SK-N-SH (cell line): Measurements from ENCODE around the gene PYGB. TPM values are rescaled to one million over a fixed set of nuclear protein-coding genes. Genes with fewer than 3 reads are reported as not detected.

ENCODE experiments used
- CTCF ChIA-PET: fragments of 300-600, 350-600 bp; formaldehyde crosslinking; extraction: SDS; loops from one replicate; lab custom pipeline; 2021; lab: Yijun Ruan, JAX
- POLR2A ChIA-PET: fragments of 350-600 bp; sonication (Branson Sonifier 250); formaldehyde crosslinking; extraction: SDS; loops from one replicate; lab custom pipeline; 2020; ENCODE audit warnings: antibody characterized with exemption, inconsistent platforms; lab: Yijun Ruan, JAX
- DNase-seq: peaks from one replicate; pipeline ENCODE4 v3.0.0; 2012
- H2AFZ ChIP-seq: fragments of 200-600 bp; sonication (generic); 2 replicates; pipeline ENCODE4 v1.8.1; 2016; ENCODE audit warnings: antibody characterized with exemption, mild to moderate bottlenecking, low read depth
- H3F3A ChIP-seq: fragments of 200-600 bp; sonication (generic); replicated peaks from 2 replicates; pipeline ENCODE3; 2016; ENCODE audit warnings: antibody characterized with exemption, mild to moderate bottlenecking; ENCODE audit not compliant: insufficient read depth
- H3K27ac ChIP-seq, 2 experiments: fragments of 200-500 bp in 1 of 2; fragments of 200-600 bp in 1 of 2; sonication (Bioruptor generic) in 1 of 2; sonication (generic), shearing (Covaris generic) in 1 of 2; 2 replicates each; pipeline versions ENCODE4 v1.5.1 to v1.6.1; 2014 to 2016; ENCODE audit warnings: low read depth in 2 of 2, inconsistent platforms in 1 of 2, low read length in 1 of 2, mild to moderate bottlenecking in 1 of 2, mixed read lengths in 1 of 2
- H3K27me3 ChIP-seq: fragments of 200-600 bp; sonication (generic), shearing (Covaris generic); 2 replicates; pipeline ENCODE4 v1.6.1; 2016; ENCODE audit warnings: mixed run types; ENCODE audit not compliant: insufficient read depth
- H3K36me3 ChIP-seq, 2 experiments: fragments of 200-500 bp in 1 of 2; fragments of 200-600 bp in 1 of 2; sonication (Bioruptor generic) in 1 of 2; sonication (generic) in 1 of 2; replicated peaks in 1 of 2; 2 replicates each; pipeline versions ENCODE3 to v1.5.1; 2014 to 2016; ENCODE audit warnings: low read length in 1 of 2, mild to moderate bottlenecking in 1 of 2; ENCODE audit not compliant: insufficient read depth in 2 of 2, control insufficient read depth in 1 of 2
- H3K4me1 ChIP-seq, 2 experiments: fragments of 200-500 bp in 1 of 2; fragments of 200-600 bp in 1 of 2; sonication (Bioruptor generic) in 1 of 2; sonication (generic), shearing (Covaris generic) in 1 of 2; 2 replicates each; pipeline versions ENCODE4 v1.5.1 to v1.6.1; 2014 to 2016; ENCODE audit warnings: low read depth in 1 of 2, low read length in 1 of 2, mixed run types in 1 of 2; ENCODE audit not compliant: insufficient read depth in 2 of 2, control insufficient read depth in 1 of 2
- H3K4me2 ChIP-seq: fragments of 200-600 bp; sonication (generic), shearing (Covaris generic); 2 replicates; pipeline ENCODE4 v1.6.1; 2017; ENCODE audit warnings: mixed run types
- H3K4me3 ChIP-seq, 2 experiments: fragments of 200-500 bp in 1 of 2; fragments of 200-600 bp in 1 of 2; sonication (Bioruptor generic) in 1 of 2; sonication (generic), shearing (Covaris generic) in 1 of 2; 2 replicates each; pipeline versions ENCODE4 v1.5.1 to v1.8.1; 2014 to 2016; ENCODE audit warnings: low read depth in 2 of 2, inconsistent platforms in 1 of 2, low read length in 1 of 2, mild to moderate bottlenecking in 1 of 2, mixed read lengths in 1 of 2, moderate library complexity in 1 of 2
- H3K79me2 ChIP-seq: fragments of 200-600 bp; sonication (generic); 2 replicates; pipeline ENCODE4 v1.8.1; 2017; ENCODE audit warnings: mild to moderate bottlenecking; ENCODE audit not compliant: insufficient read depth
- H3K9ac ChIP-seq: fragments of 200-600 bp; sonication (generic); 2 replicates; pipeline ENCODE4 v1.6.1; 2017; ENCODE audit warnings: mixed run types
- H3K9me2 ChIP-seq: fragments of 200-600 bp; sonication (generic); 2 replicates; pipeline ENCODE4 v1.6.1; 2017; ENCODE audit warnings: mixed run types
- H3K9me3 ChIP-seq: fragments of 200-600 bp; sonication (generic); 2 replicates; pipeline ENCODE4 v1.6.1; 2017; ENCODE audit warnings: mixed run types, mild to moderate bottlenecking, moderate library complexity
- H4K20me1 ChIP-seq: fragments of 200-600 bp; sonication (generic); 2 replicates; pipeline ENCODE4 v1.6.1; 2017; ENCODE audit warnings: mild to moderate bottlenecking, mixed run types; ENCODE audit not compliant: insufficient read depth
- ELF1 ChIP-seq: IDR thresholded peaks from 2 replicates; pipeline ENCODE4 v1.4.0; 2012
- EP300 ChIP-seq, 2 experiments: IDR thresholded peaks; 2 replicates each; pipeline versions ENCODE4 v1.4.0 to v1.6.1; 2012; ENCODE audit warnings: borderline replicate concordance in 1 of 2, low read depth in 1 of 2, low read length in 1 of 2
- EZH2phosphoT487 ChIP-seq: fragments of 200-600 bp; sonication (generic); IDR thresholded peaks from 2 replicates; pipeline ENCODE4 v1.6.1; 2017; ENCODE audit warnings: low read depth, mixed run types, mild to moderate bottlenecking, antibody characterized with exemption, moderate library complexity, borderline replicate concordance
- FOSL2 ChIP-seq: IDR thresholded peaks from 2 replicates; pipeline ENCODE4 v1.4.0; 2012; ENCODE audit warnings: low read depth, mild to moderate bottlenecking, moderate library complexity, borderline replicate concordance
- FOXJ3 ChIP-seq: sonication (generic); formaldehyde crosslinking; IDR thresholded peaks from 2 replicates; pipeline ENCODE4 v1.5.1; 2020; ENCODE audit warnings: mild to moderate bottlenecking, missing genetic modification reagents
- FOXM1 ChIP-seq: IDR thresholded peaks from 2 replicates; pipeline ENCODE4 v1.4.0; 2012; ENCODE audit warnings: low read depth, mild to moderate bottlenecking
- GABPA ChIP-seq: IDR thresholded peaks from 2 replicates; pipeline ENCODE4 v1.4.0; 2012; ENCODE audit warnings: low read depth, mild to moderate bottlenecking
- GATA2 ChIP-seq: sonication (generic); formaldehyde crosslinking; IDR thresholded peaks from 2 replicates; pipeline ENCODE4 v1.5.0; 2020; ENCODE audit warnings: mild to moderate bottlenecking, missing genetic modification reagents
- JUND ChIP-seq: IDR thresholded peaks from 2 replicates; pipeline ENCODE4 v1.4.0; 2012
- NFIC ChIP-seq: IDR thresholded peaks from 2 replicates; pipeline ENCODE4 v1.4.0; 2012; ENCODE audit warnings: borderline replicate concordance
- POLR2AphosphoS5 ChIP-seq: IDR thresholded peaks from 2 replicates; pipeline ENCODE4 v1.6.1; 2012; ENCODE audit warnings: low read depth, low read length
- RAD21 ChIP-seq: IDR thresholded peaks from 2 replicates; pipeline ENCODE4 v1.6.1; 2012; ENCODE audit warnings: mild to moderate bottlenecking, low read length
- RFX5 ChIP-seq: IDR thresholded peaks from 2 replicates; pipeline ENCODE4 v1.6.1; 2012; ENCODE audit warnings: mild to moderate bottlenecking, improper control_type of control experiment, low read length
- RXRA ChIP-seq: IDR thresholded peaks from 2 replicates; pipeline ENCODE4 v1.4.0; 2012; ENCODE audit warnings: low read depth, mild to moderate bottlenecking, borderline replicate concordance
- SMC3 ChIP-seq: IDR thresholded peaks from 2 replicates; pipeline ENCODE4 v1.6.1; 2012; ENCODE audit warnings: low read depth, low read length, improper control_type of control experiment
- YY1 ChIP-seq: IDR thresholded peaks from 2 replicates; pipeline ENCODE4 v1.4.0; 2012; ENCODE audit warnings: low read depth, mild to moderate bottlenecking
- ZBTB33 ChIP-seq: IDR thresholded peaks from 2 replicates; pipeline ENCODE4 v1.4.0; 2012; ENCODE audit warnings: low read depth, borderline replicate concordance
- WGBS: methylation state at CpG from one replicate; pipeline ENCODE4 v1.1.6; 2017; ENCODE audit warnings: low lambda C conversion rate; 5-methylcytosine and 5-hydroxymethylcytosine counted together
- polyA plus RNA-seq, 3 experiments: library from polyadenylated mRNA; depleted of rRNA; stranded (reverse); fragments of >200 nt; gene quantifications; 2 replicates each; pipeline ENCODE4 v1.2.3, GENCODE V29; 2012
- TF ChIP-seq, protein P1 (sequence below): fragments of 200-600 bp; sonication (generic); IDR thresholded peaks from 2 replicates; pipeline ENCODE4 v1.6.1; 2017; ENCODE audit warnings: antibody characterized with exemption, mild to moderate bottlenecking, moderate library complexity
- TF ChIP-seq, protein P2 (sequence below): fragments of 150-350 bp; IDR thresholded peaks from 2 replicates; pipeline ENCODE4 v1.6.1; 2017; ENCODE audit warnings: antibody characterized with exemption, low read length, low read depth, borderline replicate concordance
- TF ChIP-seq, protein P3 (sequence below): fragments of 150-350 bp; IDR thresholded peaks from 2 replicates; pipeline ENCODE4 v1.6.1; 2016; ENCODE audit warnings: mild to moderate bottlenecking, low read depth, low read length

PYGB gene
- polyA plus RNA-seq, 1 of the 3 experiments (the other 2 are of a cell fraction): 35.8 TPM

DNA sequence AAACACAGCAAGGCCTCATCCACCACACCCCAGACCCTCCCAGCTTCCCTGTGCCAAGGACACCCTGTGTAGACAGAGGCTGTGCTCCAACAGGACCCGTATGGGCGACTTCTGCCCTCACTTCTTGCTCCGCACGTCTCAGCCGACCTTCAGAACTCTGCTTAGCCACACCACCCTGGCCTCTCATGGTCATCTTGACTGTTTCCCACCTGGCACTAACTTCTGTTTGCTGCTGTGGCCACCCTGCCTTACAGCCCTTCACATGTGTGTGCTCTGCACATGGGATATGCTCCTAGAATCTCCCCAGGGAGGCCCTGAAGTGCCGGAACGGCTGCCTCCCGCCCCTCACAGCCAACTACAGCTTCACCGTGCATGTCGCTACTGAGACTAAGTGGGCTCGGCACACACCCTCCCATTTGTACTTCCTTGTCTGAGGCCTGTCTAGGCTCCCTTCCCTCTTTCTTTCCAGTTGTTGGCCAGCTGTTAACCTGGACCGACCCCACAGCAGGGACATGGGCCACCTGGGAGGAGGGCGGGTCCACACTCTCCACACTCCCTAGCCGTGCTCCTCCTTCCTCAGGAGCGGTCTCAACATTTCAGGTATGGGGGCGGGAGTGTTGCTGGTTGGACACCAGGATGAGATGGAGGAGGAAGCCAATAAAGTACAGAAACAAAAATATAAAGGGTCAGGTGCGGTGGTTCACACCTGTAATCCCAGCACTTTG, 69.6 kb downstream of the PYGB start:
- Histone ChIP-seq H3K4me2 (no peak overlapping the region), H3K4me3 (no peak overlapping the region), H3K4me1 (peaks cover 8 to 23% of the 10 kb centered on the region in 2 experiments; a peak in 2 of 4 replicates), H3K9me2 (no peaks in the 10 kb centered on the region), H3K27me3 (no peaks in the 10 kb centered on the region), H3K79me2 (no peaks in the 10 kb centered on the region; the same call in 1 of the 2 replicates), H3K9ac (no peak overlapping the region), H3K27ac (no peak overlapping the region), H3K36me3 (peaks cover 2 to 5% of the 10 kb centered on the region in 2 experiments), H4K20me1 (no peaks in the 10 kb centered on the region), H3F3A (no peaks in the 10 kb centered on the region), H2AFZ (no peak overlapping the region), H3K9me3 (no peaks in the 10 kb centered on the region)
- TF ChIP-seq FOXJ3 (CRISPR knock-in tag) (no peak), SMC3 (no peak), RFX5 (no peak), GATA2 (CRISPR knock-in tag) (no peak), EZH2phosphoT487 (no peak), ZBTB33 (no peak), YY1 (no peak), ELF1 (no peak), RXRA (no peak), RAD21 (no peak), GABPA (no peak), POLR2AphosphoS5 (no peak), FOXM1 (no peak), FOSL2 (no peak), NFIC (no peak), EP300 (IDR thresholded peaks at IDR 0.05; ENCODE audit: borderline replicate concordance in 1 of 2, low read depth in 1 of 2, low read length in 1 of 2) (no peak), JUND (no peak)
- TF ChIP-seq, protein P1, sequence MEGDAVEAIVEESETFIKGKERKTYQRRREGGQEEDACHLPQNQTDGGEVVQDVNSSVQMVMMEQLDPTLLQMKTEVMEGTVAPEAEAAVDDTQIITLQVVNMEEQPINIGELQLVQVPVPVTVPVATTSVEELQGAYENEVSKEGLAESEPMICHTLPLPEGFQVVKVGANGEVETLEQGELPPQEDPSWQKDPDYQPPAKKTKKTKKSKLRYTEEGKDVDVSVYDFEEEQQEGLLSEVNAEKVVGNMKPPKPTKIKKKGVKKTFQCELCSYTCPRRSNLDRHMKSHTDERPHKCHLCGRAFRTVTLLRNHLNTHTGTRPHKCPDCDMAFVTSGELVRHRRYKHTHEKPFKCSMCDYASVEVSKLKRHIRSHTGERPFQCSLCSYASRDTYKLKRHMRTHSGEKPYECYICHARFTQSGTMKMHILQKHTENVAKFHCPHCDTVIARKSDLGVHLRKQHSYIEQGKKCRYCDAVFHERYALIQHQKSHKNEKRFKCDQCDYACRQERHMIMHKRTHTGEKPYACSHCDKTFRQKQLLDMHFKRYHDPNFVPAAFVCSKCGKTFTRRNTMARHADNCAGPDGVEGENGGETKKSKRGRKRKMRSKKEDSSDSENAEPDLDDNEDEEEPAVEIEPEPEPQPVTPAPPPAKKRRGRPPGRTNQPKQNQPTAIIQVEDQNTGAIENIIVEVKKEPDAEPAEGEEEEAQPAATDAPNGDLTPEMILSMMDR: no peak
- TF ChIP-seq, protein P2, sequence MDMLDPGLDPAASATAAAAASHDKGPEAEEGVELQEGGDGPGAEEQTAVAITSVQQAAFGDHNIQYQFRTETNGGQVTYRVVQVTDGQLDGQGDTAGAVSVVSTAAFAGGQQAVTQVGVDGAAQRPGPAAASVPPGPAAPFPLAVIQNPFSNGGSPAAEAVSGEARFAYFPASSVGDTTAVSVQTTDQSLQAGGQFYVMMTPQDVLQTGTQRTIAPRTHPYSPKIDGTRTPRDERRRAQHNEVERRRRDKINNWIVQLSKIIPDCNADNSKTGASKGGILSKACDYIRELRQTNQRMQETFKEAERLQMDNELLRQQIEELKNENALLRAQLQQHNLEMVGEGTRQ: no peak
- TF ChIP-seq, protein P3, sequence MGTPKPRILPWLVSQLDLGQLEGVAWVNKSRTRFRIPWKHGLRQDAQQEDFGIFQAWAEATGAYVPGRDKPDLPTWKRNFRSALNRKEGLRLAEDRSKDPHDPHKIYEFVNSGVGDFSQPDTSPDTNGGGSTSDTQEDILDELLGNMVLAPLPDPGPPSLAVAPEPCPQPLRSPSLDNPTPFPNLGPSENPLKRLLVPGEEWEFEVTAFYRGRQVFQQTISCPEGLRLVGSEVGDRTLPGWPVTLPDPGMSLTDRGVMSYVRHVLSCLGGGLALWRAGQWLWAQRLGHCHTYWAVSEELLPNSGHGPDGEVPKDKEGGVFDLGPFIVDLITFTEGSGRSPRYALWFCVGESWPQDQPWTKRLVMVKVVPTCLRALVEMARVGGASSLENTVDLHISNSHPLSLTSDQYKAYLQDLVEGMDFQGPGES: no peak
- POLR2A ChIA-PET: no interaction called here
- CTCF ChIA-PET: interaction anchor here (0.9 to 2.4 kb wide), 2 partner anchors 8 to 23 kb away, joined by 5 to 14 read pairs; no protein-coding TSS in a partner anchor
- DNase-seq: no peak
- WGBS: 93% methylated on average over 17 of the region's 17 CpGs
